Transverse colon (tissue), 4 donors: ENCODE measurements around the gene NANP. TPM values are rescaled to one million over a fixed set of nuclear protein-coding genes. Genes with fewer than 3 reads are reported as not detected.
"Not testable (repeated sequence)": the region's sequence is repeated elsewhere in the genome, so short reads cannot be mapped to it uniquely, and the experiment has no call there.

Experiments
- DNase-seq: peaks from one replicate; pipeline ENCODE4 v3.0.0-alpha.2; 2019
- H3K27ac ChIP-seq, 4 donors: fragments of 200-600 bp; sonication (generic); 2 replicates each; pipeline ENCODE4 v1.5.1; 2016 to 2018; ENCODE audit warnings: inconsistent platforms in 4 of 4
- H3K27me3 ChIP-seq: fragments of 200-600 bp; sonication (generic); 2 replicates; pipeline ENCODE4 v1.5.1; 2017; ENCODE audit warnings: inconsistent platforms
- H3K36me3 ChIP-seq, 4 donors: fragments of 200-600 bp; sonication (generic); 2 replicates each; pipeline ENCODE4 v1.5.1; 2017 to 2019; ENCODE audit warnings: inconsistent platforms in 4 of 4
- H3K4me1 ChIP-seq, 4 donors: fragments of 200-600 bp; sonication (generic); 2 replicates each; pipeline ENCODE4 v1.5.1; 2017 to 2020; ENCODE audit warnings: inconsistent platforms in 4 of 4
- H3K4me3 ChIP-seq, 4 donors: fragments of 200-600 bp; sonication (generic); 1 replicate in 1 of 4; 2 replicates in 3 of 4; pipeline versions ENCODE4 v1.5.1 to v1.6.1; 2017 to 2019; ENCODE audit warnings: inconsistent platforms in 4 of 4
- H3K9me3 ChIP-seq, 2 donors: fragments of 200-600 bp; sonication (generic); 2 replicates each; pipeline ENCODE4 v1.5.1; 2017 to 2019; ENCODE audit warnings: inconsistent platforms in 2 of 2
- CTCF ChIP-seq, 5 experiments: fragments of 200-600 bp in 3 of 5; fragments of 450-650 bp in 2 of 5; sonication (generic) in 3 of 5; IDR thresholded peaks; 1 replicate in 2 of 5; 2 replicates in 3 of 5; pipeline ENCODE4 v1.5.1; 2016 to 2017; ENCODE audit warnings: antibody characterized with exemption in 5 of 5, inconsistent platforms in 3 of 5, mild to moderate bottlenecking in 2 of 5, moderate library complexity in 1 of 5
- EP300 ChIP-seq: sonication (generic); formaldehyde crosslinking; IDR thresholded peaks from one replicate; pipeline ENCODE4 v1.6.1; 2017; ENCODE audit warnings: antibody characterized with exemption, low read depth
- POLR2A ChIP-seq: fragments of 450-650 bp; IDR thresholded peaks from one replicate; pipeline ENCODE4 v1.6.1; 2016; ENCODE audit warnings: antibody characterized with exemption, mild to moderate bottlenecking, moderate library complexity
- POLR2AphosphoS5 ChIP-seq, 3 donors: sonication (generic); formaldehyde crosslinking; IDR thresholded peaks; one replicate each; pipeline ENCODE4 v1.6.1; 2016; ENCODE audit warnings: antibody characterized with exemption in 3 of 3
- WGBS, 2 donors: methylation state at CpG; one replicate each; pipeline ENCODE4 v1.1.5; 2018; ENCODE audit warnings: low coverage in 1 of 2; 5-methylcytosine and 5-hydroxymethylcytosine counted together
- in situ Hi-C, 4 donors: fragments of 200-750 bp; cut with MboI; loops; one replicate each; pipeline versions ENCODE4 v1.15.0 to v1.15.1; 2017; ENCODE audit warnings: low sequenced_read_pairs in 3 of 4, low pct_ligation_motif_present in 1 of 4, low pct_unique_long_range_greater_than_20kb in 1 of 4
- intact Hi-C: fragments of 100-400 bp; cut with DNase I; formaldehyde crosslinking; loops from one replicate; pipeline ENCODE4 v1.15.1; 2023; ENCODE audit warnings: low total_unique reads
- total RNA-seq, 4 donors: library from RNA; depleted of rRNA; stranded (reverse); fragments of >200 nt; gene quantifications; one replicate each; pipeline ENCODE4 v1.1.0, GENCODE V29; 2016

Gene NANP
- total RNA-seq, 4 donors from 2014 or later: 1.4 to 7.1 (median 3.4) TPM

GRCh38 chr20:25586877-25587276, 36.9 kb downstream of the NANP start:
- no peak for DNase-seq
- Histone ChIP-seq H3K27ac (no peak overlapping the region), H3K4me3 (no peak overlapping the region), H3K4me1 (peaks cover 0 to 11% (median 10%) of the 10 kb centered on the region in 4 donors), H3K27me3 (peaks cover 15% of the 10 kb centered on the region), H3K9me3 (no peaks in the 10 kb centered on the region), H3K36me3 (no peaks in the 10 kb centered on the region)
- 71 to 73% methylated on average over 7 to 11 of the region's 11 CpGs for WGBS, 2 donors
- no peak for TF ChIP-seq POLR2A
- in situ Hi-C loops (loop anchor here in 1 of 4 donors (25.0 kb wide), 1 partner anchor 275 kb away; no protein-coding TSS in a partner anchor), intact Hi-C loops (no loop called here)

- H3K4me3 ChIP-seq: peak within 1 kb of the TSS; percentile 60 to 75 (median 62)
- peaks cover 0 to 11% (median 10%) of the 10 kb centered on the region in 4 donors for H3K4me1 ChIP-seq
- 2% methylated on average over 39 of the region's 108 CpGs; no CpG with 5 or more reads in 1 of the 2 donors for WGBS, 2 donors
- peaks cover 15% of the 10 kb centered on the region for H3K27me3 ChIP-seq
- peak; percentile 47 for DNase-seq
- in situ Hi-C loops (loop anchor here in 1 of 4 donors (25.0 kb wide), 1 partner anchor 277 kb away; no protein-coding TSS in a partner anchor), intact Hi-C loops (no loop called here)
- H3K36me3 ChIP-seq: no peaks in the 10 kb centered on the region
- TF ChIP-seq POLR2A: peak; percentile 30
- peak; percentile 21 to 67 (median 67) for TF ChIP-seq POLR2AphosphoS5 (IDR thresholded peaks at IDR 0.05)
- no peak for TF ChIP-seq CTCF (IDR thresholded peaks at IDR 0.05)
- peak within 1 kb of the TSS; percentile 45 to 74 (median 68) for H3K27ac ChIP-seq
- no peaks in the 10 kb centered on the region for H3K9me3 ChIP-seq
Observed at GRCh38 chr20:25584905-25585704, 38.7 kb downstream of the NANP start, which contains the start of gene NINL. Gene NINL (minus strand): TSS chr20:25585531. CDS start chr20:25526587, 58,944 bp downstream.

DNA sequence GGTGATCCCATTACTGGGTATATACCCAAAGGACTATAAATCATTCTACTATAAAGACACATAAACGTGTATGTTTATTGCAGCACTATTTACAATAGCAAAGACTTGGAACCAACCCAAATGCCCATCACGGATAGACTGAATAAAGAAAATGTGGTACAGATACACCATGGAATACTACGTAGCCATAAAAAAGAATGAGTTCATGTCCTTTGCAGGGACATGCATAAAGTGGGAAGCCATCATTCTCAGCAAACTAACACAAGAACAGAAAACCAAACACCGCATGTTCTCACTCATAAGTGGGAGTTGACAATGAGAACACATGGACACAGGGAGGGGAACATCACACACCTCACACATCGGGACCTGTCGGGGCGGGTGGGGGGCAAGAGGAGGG, 40.2 kb downstream of the NANP start:
- H3K9me3 ChIP-seq, intact Hi-C loops, H3K4me3 ChIP-seq, H3K36me3 ChIP-seq, H3K27ac ChIP-seq, DNase-seq: not testable (repeated sequence)
- 47 to 77% methylated on average over 3 to 7 of the region's 7 CpGs for WGBS, 2 donors
- peaks cover 15% of the 10 kb centered on the region for H3K27me3 ChIP-seq
- in situ Hi-C loops: loop anchor here in 1 of 4 donors (25.0 kb wide), 1 partner anchor 279 kb away; no protein-coding TSS in a partner anchor
- peaks cover 0 to 11% (median 10%) of the 10 kb centered on the region in 4 donors for H3K4me1 ChIP-seq

DNA sequence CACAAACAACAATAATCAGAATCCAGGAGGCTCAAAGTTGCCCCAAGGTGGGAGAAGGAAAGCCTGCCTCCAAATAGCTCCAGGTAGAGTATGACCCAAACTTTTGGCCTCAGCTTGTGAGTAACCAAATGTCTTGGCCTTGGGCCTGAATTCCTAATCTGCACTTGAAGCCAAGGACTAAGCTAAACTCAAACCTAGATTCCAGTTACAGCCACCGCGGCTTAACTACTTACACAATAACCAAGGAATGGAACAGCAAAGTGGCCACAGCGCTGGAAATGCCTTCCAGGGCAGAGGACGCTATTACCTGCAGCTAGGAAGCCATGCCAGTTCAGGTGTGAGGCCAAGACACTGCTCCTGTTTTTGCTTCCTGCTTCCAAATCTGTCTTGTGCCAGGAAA, 43.1 kb downstream of the NANP start:
- WGBS, 2 donors: 95% methylated on average over 4 of the region's 4 CpGs; no CpG with 5 or more reads in 1 of the 2 donors
- intact Hi-C loops: no loop called here
- TF ChIP-seq POLR2A (no peak), CTCF (IDR thresholded peaks at IDR 0.05) (no peak), EP300 (no peak), POLR2AphosphoS5 (IDR thresholded peaks at IDR 0.05) (no peak)

GRCh38 chr20:25579081-25579770, 44.6 kb downstream of the NANP start:
- H3K27me3 ChIP-seq: peaks cover 2% of the 10 kb centered on the region
- H3K36me3 ChIP-seq: no peaks in the 10 kb centered on the region
- intact Hi-C loops (no loop called here), in situ Hi-C loops (loop anchor here in 1 of 4 donors (25.0 kb wide), 1 partner anchor 283 kb away; no protein-coding TSS in a partner anchor)
- no peak overlapping the region for H3K4me3 ChIP-seq
- peaks cover 0 to 3% (median 2%) of the 10 kb centered on the region in 4 donors for H3K4me1 ChIP-seq
- no peak overlapping the region for H3K27ac ChIP-seq
- TF ChIP-seq CTCF (IDR thresholded peaks at IDR 0.05): no peak
- TF ChIP-seq POLR2A: no peak
- TF ChIP-seq POLR2AphosphoS5 (IDR thresholded peaks at IDR 0.05): no peak
- TF ChIP-seq EP300: no peak
- WGBS, 2 donors: 81% methylated on average over 11 of the region's 11 CpGs; no CpG with 5 or more reads in 1 of the 2 donors
- no peaks in the 10 kb centered on the region for H3K9me3 ChIP-seq
- no peak for DNase-seq

More for the DNA sequence above, 43.1 kb downstream of the NANP start:
- H3K27ac ChIP-seq: no peak overlapping the region
- no peak for DNase-seq
- H3K9me3 ChIP-seq: no peaks in the 10 kb centered on the region
- peaks cover 15% of the 10 kb centered on the region for H3K27me3 ChIP-seq
- in situ Hi-C loops: loop anchor here in 1 of 4 donors (25.0 kb wide), 1 partner anchor 282 kb away; no protein-coding TSS in a partner anchor
- H3K4me3 ChIP-seq: no peak overlapping the region
- H3K36me3 ChIP-seq: no peaks in the 10 kb centered on the region
- H3K4me1 ChIP-seq: peaks cover 0 to 11% (median 10%) of the 10 kb centered on the region in 4 donors
